Endometrial microvascular endothelial cells (primary cell): ENCODE results near the gene PAX1. TPM values are rescaled to one million over a fixed set of nuclear protein-coding genes. Genes with fewer than 3 reads are reported as not detected.

Experiments
- in situ Hi-C: cut with HindIII; loops from 2 replicates; pipeline ENCODE4 v1.10.0; 2017; ENCODE audit warnings: low sequenced_read_pairs, low pct_unique_long_range_greater_than_20kb; ENCODE audit errors: inconsistent ontology term
- total RNA-seq: library from RNA; depleted of rRNA; stranded (reverse); fragments of >200 nt; gene quantifications from one replicate; pipeline ENCODE4 v1.2.3, GENCODE V29; 2015; ENCODE audit errors: inconsistent ontology term

Gene PAX1
- total RNA-seq = not detected

- in situ Hi-C loops = no loop called here
Measured at GRCh38 chr20:21705575-21706260, at the start of gene PAX1. PAX1 (plus strand) TSS chr20:21705664; CDS start chr20:21705713, 49 bp downstream.

GRCh38 chr20:21656308-21657067, 49.0 kb upstream of the PAX1 start:
- in situ Hi-C loops = no loop called here

GRCh38 chr20:21661488-21662055, 43.9 kb upstream of the PAX1 start:
- in situ Hi-C loops = no loop called here

GRCh38 chr20:21663465-21663864, 42.0 kb upstream of the PAX1 start:
- in situ Hi-C loops = no loop called here

GRCh38 chr20:21665687-21666446, 39.6 kb upstream of the PAX1 start:
- in situ Hi-C loops = no loop called here

GRCh38 chr20:21670126-21670525, 35.3 kb upstream of the PAX1 start:
- in situ Hi-C loops = no loop called here

- in situ Hi-C loops = no loop called here
Measured at GRCh38 chr20:21670981-21671380, 34.5 kb upstream of the PAX1 start.

- in situ Hi-C loops = no loop called here
Measured at GRCh38 chr20:21677261-21677660, 28.2 kb upstream of the PAX1 start.

- in situ Hi-C loops = no loop called here
Measured at GRCh38 chr20:21677781-21678180, 27.7 kb upstream of the PAX1 start.

- in situ Hi-C loops = no loop called here
Measured at GRCh38 chr20:21681234-21681921, 24.1 kb upstream of the PAX1 start.

GRCh38 chr20:21681922-21682318, 23.5 kb upstream of the PAX1 start:
- in situ Hi-C loops = no loop called here

- in situ Hi-C loops = no loop called here
Measured at GRCh38 chr20:21682521-21682954, 22.9 kb upstream of the PAX1 start.

- in situ Hi-C loops = no loop called here
Measured at GRCh38 chr20:21684671-21685070, 20.8 kb upstream of the PAX1 start.

GRCh38 chr20:21685981-21686380, 19.5 kb upstream of the PAX1 start:
- in situ Hi-C loops = no loop called here

- in situ Hi-C loops = no loop called here
Measured at GRCh38 chr20:21693322-21693721, 12.1 kb upstream of the PAX1 start.

- in situ Hi-C loops = no loop called here
Measured at GRCh38 chr20:21698494-21699215, 6.8 kb upstream of the PAX1 start.

GRCh38 chr20:21699216-21699508, 6.3 kb upstream of the PAX1 start:
- in situ Hi-C loops = no loop called here

GRCh38 chr20:21701171-21701876, 4.1 kb upstream of the PAX1 start:
- in situ Hi-C loops = no loop called here
